GM23248 (cell line): ENCODE data around the gene CASQ2.

Experiments
- EZH2 ChIP-seq: fragments of 200-600 bp; sonication (generic); IDR thresholded peaks from 2 replicates; pipeline ENCODE4 v1.6.1; 2018; ENCODE audit warnings: antibody characterized with exemption, mild to moderate bottlenecking; ENCODE audit not compliant: insufficient read depth, poor library complexity, severe bottlenecking
- EZH2phosphoT487 ChIP-seq: fragments of 200-600 bp; sonication (generic); IDR thresholded peaks from 2 replicates; pipeline ENCODE4 v1.6.1; 2018; ENCODE audit warnings: antibody characterized with exemption, moderate library complexity, mild to moderate bottlenecking, low read depth; ENCODE audit not compliant: insufficient read depth

DNA sequence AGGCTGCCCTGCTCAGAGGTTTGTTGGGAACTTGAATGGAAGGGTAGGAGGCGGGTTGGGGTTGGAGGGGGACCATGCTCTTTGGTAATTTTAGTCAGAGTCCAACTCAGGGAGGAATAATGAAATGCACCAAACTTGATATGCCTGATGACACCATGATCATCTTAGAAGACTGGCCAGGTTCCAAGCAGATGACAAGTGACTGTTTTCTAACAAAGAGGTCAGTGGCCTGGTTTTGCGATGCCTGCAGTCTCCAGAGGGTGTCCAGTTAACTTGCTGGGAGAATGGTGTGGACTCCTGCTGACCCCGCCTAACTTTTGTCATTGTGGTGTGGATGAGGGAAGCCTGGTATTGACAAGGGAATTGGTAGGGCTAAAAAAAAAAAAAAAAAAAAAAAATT is 114.4 kb downstream of the CASQ2 start:
- TF ChIP-seq EZH2 (no peak), EZH2phosphoT487 (no peak)
